Measurements from ENCODE around the gene OVOL2.

- TF ChIP-seq EZH2 (IDR thresholded peaks at IDR 0.05; ENCODE audit: insufficient read depth, poor library complexity, severe bottlenecking): no peak
- no peak for TF ChIP-seq EZH2phosphoT487 (IDR thresholded peaks at IDR 0.05; ENCODE audit: insufficient read depth, low read depth)
Observed at GRCh38 chr20:17985388-17986018, 72.2 kb downstream of the OVOL2 start.

All from GM23248 (cell line).